Hair follicular keratinocyte (primary cell): ENCODE results near the gene XPR1. TPM values are rescaled to one million over a fixed set of nuclear protein-coding genes. Genes with fewer than 3 reads are reported as not detected.

Experiments
- total RNA-seq: library from RNA; depleted of rRNA; stranded (reverse); fragments of >200 nt; gene quantifications from 2 replicates; pipeline ENCODE4 v1.2.3, GENCODE V29; 2015

Gene XPR1
- 21.9 and 26.1 TPM in 2 replicates for total RNA-seq

GRCh38 chr1:180631766-180632325 lies at the start of gene XPR1:
TSS of gene XPR1 (plus strand) at chr1:180632022. CDS start at chr1:180632202, 180 bp downstream.

GRCh38 chr1:180912801-180913565 lies 281.2 kb downstream of the XPR1 start, which contains the start of gene KIAA1614:
TSS of gene KIAA1614 (plus strand) at chr1:180912897. CDS start at chr1:180913244, 347 bp downstream.

Other genes starting within 250 kb of the XPR1 start
- gene ACBD6, start 129.4 kb upstream of the XPR1 start, total RNA-seq: 80.1 and 82.8 TPM in 2 replicates
- gene OVAAL, start 73.1 kb upstream of the XPR1 start, total RNA-seq: not detected in 2 replicates